ENCODE measurements around the gene CDC5L. TPM values are rescaled to one million over a fixed set of nuclear protein-coding genes. Genes with fewer than 3 reads are reported as not detected.

The CDC5L gene
- total RNA-seq, 1 experiment from 2014 or later, result 24.6 TPM

DNA sequence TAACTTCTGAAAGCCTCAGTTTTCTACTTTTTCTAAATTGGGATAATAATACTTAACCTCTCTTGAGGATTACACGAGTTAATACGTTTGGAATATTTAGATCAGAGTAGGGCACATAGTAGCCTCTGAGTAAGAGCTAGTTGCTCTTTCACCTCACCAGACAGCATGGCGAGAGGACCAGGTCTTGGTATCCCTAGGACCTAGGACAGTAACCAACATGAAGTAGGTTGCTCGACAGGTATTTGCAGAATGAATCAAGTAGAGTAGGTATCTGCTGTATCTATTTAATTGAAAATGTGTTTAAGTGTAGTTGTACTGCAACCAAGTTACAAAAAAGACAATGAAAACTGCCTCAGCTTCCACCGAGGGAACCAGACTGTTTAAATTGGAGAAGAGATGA, 1.4 kb downstream of the CDC5L start:
- peaks cover 8 to 19% of the 10 kb centered on the region in 2 experiments; a peak in 3 of 4 replicates for H3K4me1 ChIP-seq (ENCODE audit: control insufficient read depth in 1 of 2, insufficient read depth in 2 of 2, low read length in 2 of 2)
- intact Hi-C loops (cut with micrococcal nuclease), result no loop called here
- H4K20me1 ChIP-seq (ENCODE audit: insufficient read depth), result peaks cover 6% of the 10 kb centered on the region; the same call in 1 of the 2 replicates
- TF ChIP-seq, protein P1, sequence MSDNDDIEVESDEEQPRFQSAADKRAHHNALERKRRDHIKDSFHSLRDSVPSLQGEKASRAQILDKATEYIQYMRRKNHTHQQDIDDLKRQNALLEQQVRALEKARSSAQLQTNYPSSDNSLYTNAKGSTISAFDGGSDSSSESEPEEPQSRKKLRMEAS (IDR thresholded peaks at IDR 0.05), result no peak
- TF ChIP-seq POLR2A (IDR thresholded peaks at IDR 0.05; ENCODE audit: borderline replicate concordance, extremely low read depth, insufficient read depth, insufficient read length) (no peak), SIN3A (IDR thresholded peaks at IDR 0.05; ENCODE audit: low read depth) (no peak), RAD21 (IDR thresholded peaks at IDR 0.05; ENCODE audit: low read depth) (no peak), ZBTB33 (IDR thresholded peaks at IDR 0.05; ENCODE audit: extremely low read depth, insufficient replicate concordance, low read length) (no peak), FOSL1 (IDR thresholded peaks at IDR 0.05; ENCODE audit: low read depth) (no peak), CTCF (IDR thresholded peaks at IDR 0.05 in 2 of 3, conservative IDR thresholded peaks at IDR 0.05 in 1 of 3; ENCODE audit: borderline replicate concordance in 1 of 3, insufficient read depth in 1 of 3, low read depth in 2 of 3, low read length in 2 of 3) (no peak), TCF7L2 (IDR thresholded peaks at IDR 0.05; ENCODE audit: borderline replicate concordance, extremely low read depth, insufficient read depth, insufficient read length) (no peak), SP1 (IDR thresholded peaks at IDR 0.05; ENCODE audit: low read depth) (no peak), CEBPB (IDR thresholded peaks at IDR 0.05; ENCODE audit: low read depth) (no peak), YY1 (IDR thresholded peaks at IDR 0.05; ENCODE audit: extremely low read depth, insufficient replicate concordance, low read depth, low read length) (no peak), ZFX (IDR thresholded peaks at IDR 0.05) (no peak), CBX3 (IDR thresholded peaks at IDR 0.05; ENCODE audit: low read depth) (no peak), ELF1 (IDR thresholded peaks at IDR 0.05; ENCODE audit: borderline replicate concordance, low read depth) (no peak)
- TF ChIP-seq, protein P2, sequence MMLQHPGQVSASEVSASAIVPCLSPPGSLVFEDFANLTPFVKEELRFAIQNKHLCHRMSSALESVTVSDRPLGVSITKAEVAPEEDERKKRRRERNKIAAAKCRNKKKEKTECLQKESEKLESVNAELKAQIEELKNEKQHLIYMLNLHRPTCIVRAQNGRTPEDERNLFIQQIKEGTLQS (IDR thresholded peaks at IDR 0.05), result no peak
- H3K9me2 ChIP-seq (ENCODE audit: insufficient read depth), result no peaks in the 10 kb centered on the region
- peaks cover 20 to 21% of the 10 kb centered on the region in 2 experiments; a peak in 3 of 4 replicates for H3K36me3 ChIP-seq (ENCODE audit: control insufficient read depth in 1 of 2, insufficient read depth in 2 of 2, low read length in 2 of 2)
- TSS peak; percentile 71 for BruUV-seq (replicated peaks)
- no peak overlapping the region for H2AFZ ChIP-seq (ENCODE audit: low read depth, low read length, poor library complexity, severe bottlenecking)
- ChIA-PET POLR2A (no interaction called here), RAD21 (ENCODE audit: low non-redundant PET in 1 of 2, low total read pairs in 2 of 2, uncharacterized antibody in 2 of 2, unreplicated experiment in 2 of 2) (no interaction called here), CTCF (no interaction called here)
- peak overlapping the region; percentile 84; the same call in 1 of the 2 replicates for H3K9ac ChIP-seq (ENCODE audit: low read length)
- H3K79me2 ChIP-seq (ENCODE audit: insufficient read depth, low read length), result peaks cover 44% of the 10 kb centered on the region
- H3K27ac ChIP-seq (ENCODE audit: low read depth, low read length), result no peak overlapping the region
- peak overlapping the region; percentile 55 to 64 for H3K4me3 ChIP-seq (replicated peaks in 1 of 2; ENCODE audit: low read depth in 1 of 2, low read length in 2 of 2)
- DNase-seq (ENCODE audit: low read depth, low spot score), result no peak
- no peaks in the 10 kb centered on the region for H3K27me3 ChIP-seq (ENCODE audit: insufficient read depth, low read length)
- H3K4me2 ChIP-seq (ENCODE audit: low read length), result peak overlapping the region; percentile 86
- no peak for ATAC-seq
- H3K9me3 ChIP-seq (ENCODE audit: control insufficient read depth in 1 of 2, insufficient read depth in 1 of 2, low read depth in 1 of 2, low read length in 2 of 2), result no peaks in the 10 kb centered on the region
